SHP77 (cell line): ENCODE results near the gene KIF13A.
"Not testable (repeated sequence)": the region's sequence is repeated elsewhere in the genome, so short reads cannot be mapped to it uniquely, and the experiment has no call there.

Experiments
- DNase-seq, 2 experiments: peaks; one replicate each; lab custom pipeline; 2025; lab: John Stamatoyannopoulos, UW

KIF13A gene

GRCh38 chr6:17968876-17969275 lies 18.6 kb downstream of the KIF13A start:
- DNase-seq: no peak

GRCh38 chr6:17967668-17968518 lies 19.5 kb downstream of the KIF13A start:
- DNase-seq: no peak

GRCh38 chr6:17966451-17966850 lies 21.0 kb downstream of the KIF13A start:
- DNase-seq: no peak

- no peak for DNase-seq
These were observed 22.0 kb downstream of the KIF13A start for GRCh38 chr6:17965397-17965796.

DNA sequence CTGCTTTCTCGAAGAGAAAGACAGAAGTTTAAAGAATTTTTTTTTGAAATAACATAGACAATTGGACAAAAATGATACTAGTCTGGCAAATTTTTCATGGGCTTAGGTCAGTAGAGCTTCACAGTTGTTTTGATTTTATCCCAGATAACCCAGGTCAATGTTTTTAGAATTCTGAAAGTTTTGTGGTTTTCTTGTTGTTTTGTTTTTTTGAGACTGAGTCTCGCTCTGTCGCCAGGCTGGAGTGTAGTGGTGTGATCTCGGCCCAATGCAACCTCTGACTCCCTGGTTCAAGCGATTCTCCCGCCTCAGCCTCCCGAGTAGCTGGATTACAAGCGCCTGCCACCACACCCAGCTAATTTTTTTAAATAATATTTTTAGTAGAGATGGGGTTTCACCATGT lies 22.8 kb downstream of the KIF13A start:
- DNase-seq: no peak

DNA sequence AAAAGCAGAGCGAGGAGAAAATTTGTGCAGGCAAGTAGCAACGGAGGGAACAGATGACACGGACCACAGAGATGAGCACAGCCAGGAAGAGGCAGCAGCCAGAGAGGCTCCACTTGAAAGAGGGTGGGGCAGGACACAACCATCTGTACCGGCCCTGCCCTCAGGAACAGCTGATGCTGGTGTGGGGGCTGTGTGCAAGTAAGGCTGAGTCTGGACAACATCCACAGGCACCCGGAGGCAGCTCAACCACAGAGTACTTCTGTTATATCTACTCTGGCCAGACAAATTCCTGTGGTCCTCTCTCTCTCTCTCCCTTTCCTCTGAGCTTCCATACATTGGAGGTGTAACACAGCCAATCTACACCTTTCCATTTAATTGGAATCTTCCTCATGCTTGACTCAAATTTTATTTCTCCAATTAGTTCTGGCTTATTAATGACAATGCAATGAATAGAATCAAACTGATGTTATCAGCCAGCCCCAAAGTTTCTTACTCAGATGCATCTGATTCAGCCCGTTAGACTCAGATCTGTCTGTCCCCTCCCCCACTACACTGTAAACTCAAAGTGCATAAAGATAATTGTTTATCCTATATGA lies 24.9 kb downstream of the KIF13A start:
- no peak for DNase-seq

- no peak for DNase-seq
These were observed 28.1 kb downstream of the KIF13A start for GRCh38 chr6:17959302-17959701.

- DNase-seq: no peak
These were observed 29.4 kb downstream of the KIF13A start for GRCh38 chr6:17957904-17958620.

DNA sequence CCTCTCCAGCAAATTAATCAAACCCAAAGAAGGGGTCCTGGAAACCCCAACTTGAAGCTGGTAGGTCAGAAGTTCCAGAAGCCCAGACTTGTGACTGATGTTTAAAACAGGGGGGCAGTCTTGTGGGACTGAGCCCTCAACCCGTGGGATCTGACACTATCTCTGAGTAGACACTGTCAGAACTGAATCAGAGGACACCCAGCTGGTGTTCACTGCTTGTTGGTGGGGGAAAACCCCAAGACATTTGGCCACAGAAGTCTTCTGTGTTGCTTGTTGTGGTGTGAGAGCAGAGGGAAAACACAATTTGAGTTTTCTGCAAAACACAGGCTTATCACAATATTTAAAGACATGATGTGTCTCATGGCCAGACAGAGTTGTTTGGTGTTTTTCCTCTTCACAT lies 29.9 kb downstream of the KIF13A start:
- DNase-seq: no peak

GRCh38 chr6:17957086-17957485 lies 30.3 kb downstream of the KIF13A start:
- DNase-seq: no peak

DNA sequence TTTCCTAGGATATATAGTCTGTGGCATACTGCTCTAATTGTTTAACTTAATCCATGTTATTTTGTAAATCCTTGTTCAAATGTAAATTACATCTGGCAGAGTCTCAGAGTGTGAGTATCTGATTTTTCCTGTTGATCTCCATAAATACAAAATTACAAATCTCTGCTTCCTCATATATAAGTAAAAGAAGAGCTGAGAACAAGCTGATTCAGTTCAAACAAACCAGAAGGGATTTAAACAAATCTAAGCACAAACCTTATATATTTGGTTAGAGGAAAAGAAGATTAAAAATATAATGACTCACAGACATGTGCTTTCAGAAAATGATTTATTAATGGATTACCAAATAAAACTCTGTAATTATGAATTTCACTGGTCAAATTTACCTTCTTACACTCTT lies 37.3 kb downstream of the KIF13A start:
- DNase-seq: no peak

DNA sequence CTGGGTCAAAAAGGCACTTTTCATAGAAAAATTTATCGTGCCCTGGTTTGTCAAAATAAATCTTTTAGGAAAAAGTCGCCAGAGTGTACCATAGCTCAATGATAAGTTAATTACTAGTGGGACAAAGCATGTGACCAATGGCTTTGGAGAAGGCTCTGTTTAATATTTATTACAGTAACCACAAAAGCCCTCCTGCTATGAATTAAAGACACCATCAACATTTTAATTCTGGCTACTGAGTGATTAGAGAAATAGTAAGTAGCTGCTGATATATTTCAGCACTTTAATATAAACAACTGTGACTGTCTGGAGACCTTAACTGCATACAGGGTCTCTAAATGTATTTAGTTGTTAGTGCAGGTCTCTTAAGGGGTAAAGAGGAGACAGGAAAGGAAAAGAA lies 38.3 kb downstream of the KIF13A start:
- DNase-seq: no peak

DNA sequence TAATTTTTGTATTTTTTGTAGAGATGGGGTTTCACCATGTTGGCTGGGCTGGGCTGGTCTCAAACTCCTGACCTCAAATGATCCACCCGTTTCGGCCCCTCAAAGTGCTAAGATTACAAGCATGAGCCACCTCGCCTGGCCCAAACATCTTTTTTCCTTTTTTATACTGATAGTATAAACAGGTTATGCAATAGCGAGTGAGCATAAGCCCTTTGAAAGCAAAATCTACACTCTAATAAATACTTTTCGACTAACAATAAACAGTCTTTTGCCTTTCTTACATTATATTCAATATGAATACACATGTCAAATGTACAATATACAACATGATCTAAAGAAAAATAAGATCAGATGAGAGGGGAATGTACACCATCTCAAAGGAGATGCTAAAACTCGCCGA lies 38.7 kb downstream of the KIF13A start:
- no peak for DNase-seq

DNA sequence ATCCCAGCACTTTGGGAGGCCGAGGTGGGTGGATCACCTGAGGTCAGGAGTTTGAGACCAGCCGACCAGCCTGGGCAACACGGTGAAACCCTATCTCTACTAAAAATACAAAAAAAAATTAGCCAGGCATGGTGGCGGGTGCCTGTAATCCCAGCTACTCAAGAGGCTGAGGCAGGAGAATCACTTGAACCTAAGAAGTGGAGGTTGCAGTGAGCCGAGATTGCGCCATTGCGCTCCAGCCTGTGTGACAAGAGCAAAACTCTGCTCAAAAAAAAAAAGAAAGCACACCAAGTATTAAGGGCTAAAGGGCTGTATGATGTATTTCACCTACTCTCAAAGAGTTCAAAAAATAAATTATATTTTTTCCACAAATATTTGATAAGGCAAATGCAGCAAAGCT lies 39.9 kb downstream of the KIF13A start:
- DNase-seq: not testable (repeated sequence)

GRCh38 chr6:17945575-17945974 lies 41.9 kb downstream of the KIF13A start:
- no peak for DNase-seq

- no peak for DNase-seq
These were observed 42.3 kb downstream of the KIF13A start for GRCh38 chr6:17945111-17945510.

- DNase-seq: no peak
These were observed 46.1 kb downstream of the KIF13A start for GRCh38 chr6:17941318-17941717.

- DNase-seq: no peak
These were observed 47.2 kb downstream of the KIF13A start for GRCh38 chr6:17940151-17940792.

- no peak for DNase-seq
These were observed 48.5 kb downstream of the KIF13A start for GRCh38 chr6:17938901-17939300.

- no peak for DNase-seq
These were observed 52.0 kb downstream of the KIF13A start for GRCh38 chr6:17935188-17936149.

- DNase-seq: no peak
These were observed 53.7 kb downstream of the KIF13A start for GRCh38 chr6:17933716-17934115.
